DMS153 (cell line): Measurements from ENCODE around the gene ELMO1.

Source experiments
- DNase-seq: peaks from one replicate; lab custom pipeline; 2025; lab: John Stamatoyannopoulos, UW

ELMO1 gene

DNA sequence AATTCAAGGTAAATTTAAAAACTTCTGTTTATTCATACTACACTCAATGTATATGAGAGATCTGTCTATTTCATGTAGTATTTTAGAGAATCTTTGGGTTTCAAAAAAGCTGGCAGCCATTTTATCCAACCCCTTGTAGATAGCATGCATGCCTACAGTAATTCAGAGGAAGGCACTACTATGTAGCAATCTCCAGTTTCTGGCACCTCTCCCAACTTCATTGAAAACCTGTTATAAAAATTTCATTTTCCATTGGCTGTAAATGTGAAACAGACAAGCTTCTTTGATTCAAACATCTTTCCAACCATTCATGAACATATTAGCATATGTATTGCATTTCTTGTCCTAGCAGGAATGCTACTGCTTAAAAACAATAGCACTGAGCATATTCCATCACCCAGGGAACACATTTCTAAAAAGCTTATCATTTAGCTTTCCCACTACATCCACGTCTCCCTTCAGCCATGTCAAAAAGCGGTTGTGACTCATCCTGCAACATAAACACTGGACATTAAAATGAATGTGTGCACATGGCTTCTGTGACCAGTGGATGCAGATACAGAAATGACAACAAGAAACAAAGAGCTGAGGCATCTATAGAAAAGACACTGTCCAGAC, 393.9 kb downstream of the ELMO1 start:
- DNase-seq: no peak

DNA sequence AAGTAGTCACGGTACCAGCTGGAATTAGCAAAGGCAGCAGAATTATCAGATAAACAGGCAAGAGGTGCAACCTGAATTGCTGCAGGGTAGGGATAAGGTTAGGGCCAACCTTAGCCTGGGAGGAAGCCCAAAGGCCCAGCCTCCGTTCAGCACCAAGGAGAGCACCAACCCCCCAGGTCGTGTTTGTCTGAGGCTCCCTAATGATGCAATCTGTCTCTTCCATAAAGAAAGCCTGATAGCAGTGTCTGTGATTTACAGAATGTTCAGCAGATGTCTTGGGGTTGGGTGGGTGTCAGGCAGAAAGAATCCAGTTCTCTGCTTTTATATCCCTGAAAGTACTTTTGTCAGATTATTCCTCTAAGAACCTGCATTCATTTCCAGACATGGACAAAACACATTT, 396.0 kb downstream of the ELMO1 start:
- DNase-seq: no peak

DNA sequence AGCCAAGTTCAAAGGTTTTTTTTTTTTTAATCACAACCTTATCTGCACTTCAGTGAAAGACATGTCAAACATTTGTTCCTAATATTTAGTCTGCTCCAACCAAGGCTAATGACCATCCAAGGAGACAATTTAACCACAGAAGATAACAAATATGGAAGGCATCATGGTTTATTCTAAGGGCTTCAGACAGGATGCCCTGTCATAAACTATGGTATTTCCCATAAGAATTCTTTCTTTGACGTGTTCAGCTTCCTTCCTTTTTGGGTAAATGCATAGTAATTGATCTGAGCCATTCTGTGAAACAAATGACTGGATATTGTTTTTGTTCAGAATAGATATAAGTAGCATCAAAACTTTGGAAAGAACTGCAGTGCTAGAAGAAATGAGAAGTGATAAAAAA, 397.9 kb downstream of the ELMO1 start:
- DNase-seq: no peak

GRCh38 chr7:37048674-37049073, 400.0 kb downstream of the ELMO1 start:
- peak; percentile 14 for DNase-seq

DNA sequence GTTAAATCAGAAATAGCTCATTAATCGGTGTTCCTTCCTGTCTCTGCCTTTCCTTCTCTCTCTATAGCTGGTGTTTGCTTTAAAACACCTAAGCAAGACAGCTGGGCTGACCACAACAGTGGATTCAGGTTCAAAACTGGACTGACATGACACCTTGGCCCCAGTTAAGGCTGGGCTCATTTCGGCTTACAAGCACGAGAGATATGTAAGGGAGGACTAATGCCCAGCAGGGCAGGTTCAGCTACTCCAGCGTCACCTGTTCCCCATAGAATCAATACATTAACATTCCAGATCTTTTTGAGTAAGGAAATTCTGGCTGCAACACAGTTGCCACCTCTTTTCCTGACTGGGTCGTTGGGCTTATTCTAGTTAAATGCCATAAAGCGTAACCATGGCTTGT, 401.4 kb downstream of the ELMO1 start:
- DNase-seq: peak; percentile 74

DNA sequence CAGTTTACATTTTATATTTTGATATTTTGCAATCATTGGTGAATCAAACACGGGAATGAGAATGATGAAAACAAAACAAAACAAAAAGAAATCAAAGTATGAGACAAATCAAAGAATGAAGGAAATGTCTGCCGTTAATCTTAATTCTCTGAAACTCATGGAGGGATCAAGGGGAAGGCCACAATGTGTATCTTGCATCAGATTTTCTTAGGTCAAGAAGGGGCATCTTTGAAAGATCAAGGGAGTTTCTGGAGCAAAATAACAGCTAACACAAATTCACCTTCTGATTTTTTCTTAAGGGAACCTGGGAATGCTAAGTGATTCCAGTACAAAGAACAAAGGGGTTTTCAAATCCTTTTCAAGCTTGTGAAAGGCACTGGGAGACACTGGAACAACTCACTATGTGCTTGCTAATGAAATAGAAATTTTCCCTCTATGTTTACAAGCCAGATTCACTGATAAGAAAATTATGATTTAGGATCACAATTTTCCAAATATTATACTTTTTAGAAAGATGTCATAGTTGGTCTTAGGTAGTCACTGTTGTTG, 402.1 kb downstream of the ELMO1 start:
- no peak for DNase-seq

DNA sequence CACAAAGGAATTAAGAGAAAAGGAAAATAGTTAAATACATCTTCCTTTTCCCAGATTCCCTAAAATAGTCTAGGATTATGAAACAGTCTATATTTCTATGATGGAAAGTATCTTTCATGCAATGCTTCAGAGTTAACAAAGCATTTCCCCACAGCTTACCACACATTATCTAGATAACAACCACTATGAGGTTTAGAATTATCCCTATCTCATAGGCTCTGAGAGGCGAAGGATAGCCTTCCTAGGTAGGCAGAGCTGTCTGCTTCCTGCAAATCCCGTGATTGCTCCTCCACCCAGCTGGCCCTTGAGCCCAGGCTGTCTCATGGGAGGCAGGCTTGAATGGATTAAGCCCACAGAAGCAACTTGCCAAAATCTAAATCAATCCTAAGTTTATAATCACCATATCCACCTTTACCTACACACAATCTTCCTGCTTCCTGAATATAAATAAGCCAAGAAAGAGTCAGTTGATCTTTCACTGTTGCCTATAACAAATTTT, 402.9 kb downstream of the ELMO1 start:
- peak; percentile 17 for DNase-seq

DNA sequence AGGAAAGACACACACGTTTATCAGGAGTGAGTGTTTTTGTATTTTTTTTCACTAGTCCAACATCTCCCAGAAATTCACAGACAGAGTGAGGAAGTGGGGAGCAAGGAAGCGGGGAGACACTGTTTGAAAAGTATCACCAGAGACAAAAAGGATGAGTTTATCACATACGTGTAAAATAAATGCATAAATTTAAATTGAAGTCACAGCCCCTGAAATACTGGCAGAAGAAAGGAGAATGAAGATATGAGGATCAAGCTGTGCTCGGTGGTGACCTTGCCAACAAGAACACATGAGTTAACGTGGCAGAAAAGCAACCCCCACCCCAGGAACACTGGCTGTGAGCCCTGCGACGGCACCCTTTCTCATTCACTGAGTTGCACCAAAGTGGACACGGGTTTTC, 407.2 kb downstream of the ELMO1 start:
- DNase-seq: no peak

GRCh38 chr7:37040330-37040729, 408.3 kb downstream of the ELMO1 start:
- DNase-seq: peak; percentile 44

DNA sequence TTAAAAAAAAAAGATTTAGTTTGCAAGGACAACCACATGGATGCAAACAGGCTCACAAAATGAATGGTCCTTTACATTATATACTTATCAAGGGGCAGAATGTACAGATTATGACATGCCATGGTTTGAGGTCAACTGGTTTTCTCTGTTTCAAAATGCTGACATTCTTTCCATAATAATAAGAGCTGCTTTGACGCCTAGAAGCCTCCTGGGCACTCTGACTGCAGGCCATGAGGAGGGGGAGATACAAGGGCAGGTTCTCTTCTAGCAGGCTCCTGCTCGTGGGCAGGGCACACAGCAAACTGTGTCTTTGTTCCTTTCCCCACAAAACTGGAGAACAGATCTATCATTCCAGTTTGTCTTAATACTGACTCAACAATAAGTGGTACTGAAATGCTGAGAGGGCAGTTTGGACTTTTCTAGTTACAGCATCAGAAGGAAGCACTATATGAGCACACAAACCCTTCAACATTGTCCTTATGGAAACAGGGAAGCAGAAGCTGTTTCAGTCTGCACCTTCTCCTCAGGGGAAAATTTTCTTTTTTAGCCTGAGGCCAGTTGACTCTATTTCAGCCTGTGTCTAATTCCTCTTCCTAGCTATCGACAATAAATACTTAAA, 409.4 kb downstream of the ELMO1 start:
- DNase-seq: no peak

- no peak for DNase-seq
These were observed 410.0 kb downstream of the ELMO1 start for GRCh38 chr7:37038706-37039105.

DNA sequence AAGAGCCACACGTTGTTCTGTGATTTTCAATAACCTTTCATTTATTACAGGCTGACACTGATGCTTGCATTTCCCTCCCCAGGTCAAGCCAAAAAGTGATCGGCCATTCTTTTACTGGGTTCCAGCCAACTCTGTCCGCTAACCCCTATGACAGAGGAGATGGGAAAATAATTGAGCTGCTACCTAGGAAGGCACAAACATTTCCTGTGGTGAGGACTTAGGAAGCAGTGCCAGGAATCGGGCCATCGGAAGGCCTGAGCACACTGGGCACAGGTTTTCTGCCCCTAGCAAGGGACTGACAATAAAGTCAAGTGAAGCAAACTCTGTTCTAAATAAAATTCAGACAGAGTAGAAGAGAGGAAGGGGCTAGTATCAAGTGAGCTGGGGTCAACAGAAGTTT, 411.4 kb downstream of the ELMO1 start:
- no peak for DNase-seq

GRCh38 chr7:37035631-37036030, 413.0 kb downstream of the ELMO1 start:
- no peak for DNase-seq

GRCh38 chr7:37033141-37033540, 415.5 kb downstream of the ELMO1 start:
- DNase-seq: no peak

- DNase-seq: no peak
These were observed 416.4 kb downstream of the ELMO1 start for GRCh38 chr7:37032258-37032601.

- peak; percentile 98 for DNase-seq
These were observed 416.9 kb downstream of the ELMO1 start for GRCh38 chr7:37031571-37032257.

- no peak for DNase-seq
These were observed 419.7 kb downstream of the ELMO1 start for GRCh38 chr7:37028909-37029440.

DNA sequence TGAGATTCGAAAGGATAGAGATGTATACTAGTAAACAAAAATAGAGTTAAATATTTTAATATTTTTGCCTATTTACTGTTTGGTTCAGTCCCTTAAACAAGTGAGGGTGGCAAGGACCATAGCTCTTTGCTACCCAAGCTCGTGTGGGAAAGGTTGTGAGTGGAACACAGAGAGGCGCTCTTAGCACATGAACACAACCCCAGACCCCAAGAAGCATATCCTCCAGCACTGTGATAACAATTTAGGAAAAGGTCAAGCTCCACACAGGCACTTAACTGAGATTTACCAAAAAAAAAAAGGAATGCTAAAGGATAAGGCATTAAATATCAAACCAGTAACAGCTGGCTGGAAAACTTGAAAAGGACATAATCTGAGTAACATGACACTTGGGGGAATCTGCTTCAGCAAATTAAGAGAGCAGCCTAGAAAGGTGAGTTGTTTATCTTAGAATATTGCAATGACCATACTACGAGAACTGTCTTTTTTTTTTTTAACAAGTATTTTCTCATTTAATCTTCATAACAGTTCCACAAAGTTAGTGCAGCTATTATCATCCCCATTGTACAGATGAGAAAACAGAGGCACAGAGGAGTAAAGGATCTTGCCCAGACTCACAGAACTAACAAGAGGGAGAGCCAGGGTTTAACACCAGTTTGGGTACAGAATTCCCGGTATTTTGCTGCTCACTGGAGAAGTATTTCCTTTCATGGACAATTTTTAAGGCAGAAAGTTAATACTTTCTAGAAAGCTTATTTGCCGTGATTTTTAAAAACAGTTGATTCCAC, 420.9 kb downstream of the ELMO1 start:
- no peak for DNase-seq

DNA sequence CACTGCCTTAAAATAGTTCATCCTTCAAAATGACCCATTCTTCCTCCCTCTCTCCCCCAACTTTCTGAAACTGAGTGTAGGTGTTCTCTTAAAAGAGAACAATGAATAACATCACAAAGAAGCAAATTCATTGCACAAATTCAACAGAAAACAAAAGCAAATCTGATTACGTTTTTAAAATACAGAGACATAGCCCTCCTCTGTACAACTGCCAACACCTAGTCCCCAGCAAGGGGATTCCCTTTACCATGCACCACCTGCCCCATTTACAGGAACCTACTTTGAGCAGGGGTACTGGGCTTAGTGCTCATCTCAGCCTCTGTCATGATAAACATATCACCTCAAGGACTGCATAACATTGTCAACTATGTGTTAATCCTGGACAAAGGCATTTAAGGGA, 421.6 kb downstream of the ELMO1 start:
- no peak for DNase-seq

- DNase-seq: no peak
These were observed 429.7 kb downstream of the ELMO1 start for GRCh38 chr7:37018954-37019353.

GRCh38 chr7:37016064-37016878, 432.4 kb downstream of the ELMO1 start:
- no peak for DNase-seq
